ELF-1 (cell line): ENCODE results near the gene MESP1.
A peak's percentile ranks its signal among the peaks of the same experiment; 100 is the strongest.

Source experiments
- DNase-seq: peaks from one replicate; pipeline ENCODE4 v3.0.0-alpha.2; 2016; ENCODE audit warnings: low read depth, low spot score

MESP1 gene

DNA sequence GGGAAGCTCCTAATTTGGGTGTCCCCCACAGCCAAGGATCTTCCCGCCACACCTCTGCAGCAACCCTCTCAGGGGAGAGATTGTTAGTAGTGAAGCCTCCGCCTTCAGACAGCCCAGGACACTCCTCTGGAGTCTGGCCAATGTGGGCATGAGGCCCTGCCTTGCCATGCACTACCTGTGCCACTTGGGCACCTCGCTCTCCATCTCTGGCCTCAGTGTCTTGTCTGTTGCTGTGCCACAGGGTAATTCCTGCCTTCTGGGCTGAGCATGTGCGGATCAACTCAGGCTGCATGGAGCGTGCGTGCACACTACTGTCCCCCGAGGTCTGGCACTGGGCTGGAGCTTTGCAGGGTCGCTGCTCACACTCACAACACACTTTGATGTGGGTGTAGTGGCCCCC lies 7.9 kb upstream of the MESP1 start:
- no peak for DNase-seq

DNA sequence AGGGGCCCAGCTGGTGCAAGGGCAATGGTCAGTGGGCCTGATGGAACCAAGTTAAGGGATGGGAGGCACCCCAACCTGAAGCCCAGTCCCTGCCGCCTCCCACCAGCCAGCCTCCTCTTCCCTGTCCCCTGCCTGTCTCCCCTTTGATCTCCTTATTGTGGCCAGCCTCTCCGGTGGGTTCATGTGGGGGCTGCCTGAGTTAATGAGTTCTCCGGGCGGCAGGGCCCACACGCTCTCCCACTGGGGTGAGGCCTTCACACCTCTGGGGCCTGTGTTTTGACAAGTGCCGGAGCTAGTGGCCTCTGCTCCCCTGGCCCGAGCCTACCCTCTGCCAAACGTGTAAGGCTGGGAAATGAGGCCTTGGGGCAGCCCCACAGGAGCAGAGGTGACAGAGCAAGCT lies 7.2 kb upstream of the MESP1 start:
- DNase-seq = no peak

DNA sequence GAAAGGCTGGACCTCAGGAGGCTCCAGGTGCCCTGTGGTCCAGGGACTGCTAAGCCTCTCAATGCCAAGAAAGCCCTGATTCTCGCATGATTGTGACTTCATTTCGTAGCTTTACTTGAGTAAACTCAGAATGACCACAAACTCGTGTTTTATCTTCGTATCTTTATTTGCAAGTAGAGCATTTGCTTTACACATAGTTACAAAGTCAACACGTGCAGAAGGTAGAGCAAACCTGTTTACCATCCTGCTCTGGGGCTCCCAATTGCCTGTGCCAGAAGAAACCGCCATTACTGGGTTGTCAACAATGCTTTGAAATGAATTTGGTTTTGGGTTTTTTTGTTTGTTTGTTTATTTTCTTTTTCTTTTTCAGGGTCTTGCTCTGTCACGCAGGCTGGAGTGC lies 5.8 kb upstream of the MESP1 start:
- DNase-seq = no peak

DNA sequence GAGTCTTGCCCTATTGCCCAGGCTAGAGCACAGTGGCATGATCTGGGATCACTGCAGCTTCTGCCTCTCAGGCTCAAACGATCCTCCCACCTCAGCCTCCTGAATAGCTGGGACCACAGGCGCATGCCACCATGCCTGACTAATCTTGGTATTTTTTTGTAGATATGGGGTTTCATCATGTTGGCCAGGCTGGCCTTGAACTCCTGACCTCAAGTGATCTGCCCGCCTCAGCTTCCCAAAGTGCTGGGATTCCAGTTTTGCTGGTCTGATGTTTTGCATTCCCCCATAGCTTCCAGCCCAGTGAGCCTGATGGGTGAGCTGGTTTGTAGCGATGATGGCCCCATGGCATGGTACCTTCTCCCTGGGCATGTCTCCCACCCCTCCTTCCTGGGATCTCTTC lies 4.7 kb upstream of the MESP1 start:
- DNase-seq = no peak

DNA sequence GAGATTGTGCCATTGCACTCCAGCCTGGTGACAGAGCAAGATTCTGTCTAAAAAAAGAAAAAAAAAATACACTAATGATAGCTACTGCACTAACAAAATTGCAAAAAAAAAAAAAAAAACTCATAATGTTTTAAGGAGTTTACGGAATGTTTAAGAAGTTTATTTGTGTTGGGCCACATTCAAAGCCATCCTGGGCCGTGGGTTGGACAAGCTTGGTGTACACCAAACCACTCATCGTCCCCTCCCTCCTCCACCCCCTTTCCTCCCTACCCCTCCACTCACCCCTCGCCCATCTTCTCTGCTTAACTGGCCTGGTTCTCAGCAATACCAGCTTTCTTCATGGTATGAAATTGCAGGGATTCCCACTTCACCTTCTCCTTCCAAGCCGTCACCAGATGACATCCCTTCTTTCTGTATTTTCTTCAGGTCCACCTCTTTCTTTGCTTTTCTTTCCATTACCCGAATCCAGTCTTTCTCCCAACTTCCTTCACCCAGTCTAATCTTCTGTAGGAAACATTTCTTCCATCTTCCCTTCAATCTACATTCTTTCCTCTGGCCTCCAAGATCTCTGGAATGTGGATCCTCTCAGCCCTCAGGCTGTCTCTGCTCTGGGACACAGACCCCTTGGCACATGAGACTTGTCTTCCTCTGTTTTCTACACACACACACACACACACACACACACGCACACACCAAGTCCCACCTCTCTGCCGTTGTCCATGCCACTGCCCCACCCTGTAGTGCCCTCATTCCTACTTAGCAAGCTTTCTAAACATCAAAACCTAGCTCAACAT lies 3.5 kb upstream of the MESP1 start:
- peak; percentile 84 for DNase-seq

DNA sequence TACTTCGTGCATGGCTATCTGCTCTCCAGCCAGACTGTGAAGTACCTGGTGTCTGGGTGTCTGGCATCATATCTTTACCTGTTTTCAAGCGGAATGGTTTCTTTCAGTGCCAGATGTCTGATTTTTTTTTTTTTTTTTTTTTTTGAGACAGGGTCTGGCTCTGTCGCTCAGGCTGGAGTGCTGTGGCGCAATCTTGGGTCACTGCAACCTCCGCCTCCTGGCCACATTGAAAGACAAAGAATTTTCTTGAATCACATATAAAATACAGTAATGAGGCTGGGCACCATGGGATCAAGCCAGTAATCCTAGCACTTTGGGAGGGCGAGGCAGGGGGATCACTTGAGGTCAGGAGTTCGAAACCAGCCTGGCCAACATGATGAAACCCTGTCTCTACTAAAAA lies 2.8 kb upstream of the MESP1 start:
- no peak for DNase-seq

DNA sequence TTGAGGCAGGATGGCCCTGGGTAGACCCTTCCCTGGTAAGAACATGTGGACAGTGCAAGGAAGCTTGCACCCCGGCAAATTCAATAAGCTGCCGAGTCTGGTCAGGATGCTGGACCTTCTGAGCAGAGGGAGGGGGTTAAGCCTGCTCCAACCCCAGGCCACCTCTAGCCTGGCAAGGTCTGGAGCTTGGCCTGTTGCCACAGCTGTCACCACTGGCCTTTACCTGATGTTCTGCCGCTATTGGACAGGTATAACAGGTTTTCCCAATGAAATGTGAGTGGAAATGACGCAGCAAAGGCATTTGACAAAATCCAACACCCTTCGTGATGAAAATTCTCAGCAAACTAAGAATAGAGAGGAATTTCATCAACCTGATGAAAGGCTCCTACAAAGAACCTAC lies 699 bp upstream of the MESP1 start:
- peak; percentile 37 for DNase-seq

DNA sequence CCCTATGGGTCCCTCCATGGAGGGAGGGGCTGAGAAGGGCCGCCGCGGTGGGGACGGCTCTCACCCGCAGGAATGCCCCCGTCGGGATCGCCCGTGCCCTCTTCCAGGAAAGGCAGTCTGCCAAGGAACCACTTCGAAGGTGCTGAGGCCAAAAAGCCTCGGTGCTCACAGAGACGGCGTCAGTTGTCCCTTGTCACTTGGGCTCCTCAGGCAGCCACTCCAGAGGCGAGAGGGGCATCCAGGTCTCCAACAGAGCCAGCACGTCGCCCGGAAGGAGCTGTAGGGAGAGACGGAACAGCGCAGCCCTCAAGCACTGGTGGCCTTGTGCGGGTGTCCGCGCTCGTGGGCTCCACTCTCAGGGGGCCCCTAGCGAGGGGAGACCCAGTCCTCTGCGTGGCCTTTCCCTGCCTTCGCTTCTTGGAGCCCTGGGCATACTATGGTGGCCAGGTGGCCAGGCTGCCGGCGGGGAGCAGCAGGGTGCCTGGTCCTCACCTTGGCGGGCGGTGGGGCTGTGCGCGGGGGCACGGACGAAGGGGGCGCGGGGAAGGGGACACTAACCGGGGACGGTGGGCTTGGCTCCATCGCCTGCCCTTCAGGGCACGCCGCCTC lies 994 bp downstream of the MESP1 start:
- peak; percentile 22 for DNase-seq

DNA sequence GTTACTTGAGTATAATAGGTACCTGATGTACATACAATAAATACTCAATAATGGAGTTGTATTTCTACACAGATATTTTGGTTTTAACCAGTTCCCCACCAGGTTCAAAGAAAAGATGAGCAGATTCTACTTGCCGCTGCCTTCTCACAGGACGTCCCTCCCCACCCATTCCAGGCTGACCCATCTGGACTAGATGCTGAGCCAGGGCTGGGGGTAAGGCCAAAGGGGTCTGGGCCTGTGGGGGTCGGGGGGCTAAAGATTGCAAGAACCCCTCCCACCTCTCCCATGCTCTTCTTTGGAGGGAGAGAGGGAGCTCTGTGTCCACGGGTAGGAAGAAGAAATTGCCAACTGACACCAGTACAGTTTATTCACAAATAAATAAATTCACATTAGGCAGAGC lies 1.5 kb downstream of the MESP1 start:
- no peak for DNase-seq

DNA sequence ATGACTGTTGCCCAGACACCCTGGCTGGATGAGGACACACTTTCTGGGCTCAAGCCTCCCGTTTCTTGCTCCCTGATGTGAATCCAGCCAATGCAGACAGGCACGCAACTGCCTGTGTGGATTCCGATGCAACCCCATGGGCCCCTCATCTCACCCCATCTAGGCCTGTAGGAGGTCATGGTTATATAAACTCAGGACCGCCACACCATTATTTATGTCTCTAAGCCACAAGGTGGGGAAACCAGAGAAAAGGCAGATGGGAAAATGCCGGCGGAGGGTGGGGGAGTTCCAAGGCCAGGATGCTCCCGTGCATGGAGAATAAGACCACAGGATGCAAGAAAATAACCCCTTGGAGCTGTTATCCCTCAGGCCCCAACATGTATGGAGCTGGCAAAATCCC lies 2.0 kb downstream of the MESP1 start:
- DNase-seq = no peak

DNA sequence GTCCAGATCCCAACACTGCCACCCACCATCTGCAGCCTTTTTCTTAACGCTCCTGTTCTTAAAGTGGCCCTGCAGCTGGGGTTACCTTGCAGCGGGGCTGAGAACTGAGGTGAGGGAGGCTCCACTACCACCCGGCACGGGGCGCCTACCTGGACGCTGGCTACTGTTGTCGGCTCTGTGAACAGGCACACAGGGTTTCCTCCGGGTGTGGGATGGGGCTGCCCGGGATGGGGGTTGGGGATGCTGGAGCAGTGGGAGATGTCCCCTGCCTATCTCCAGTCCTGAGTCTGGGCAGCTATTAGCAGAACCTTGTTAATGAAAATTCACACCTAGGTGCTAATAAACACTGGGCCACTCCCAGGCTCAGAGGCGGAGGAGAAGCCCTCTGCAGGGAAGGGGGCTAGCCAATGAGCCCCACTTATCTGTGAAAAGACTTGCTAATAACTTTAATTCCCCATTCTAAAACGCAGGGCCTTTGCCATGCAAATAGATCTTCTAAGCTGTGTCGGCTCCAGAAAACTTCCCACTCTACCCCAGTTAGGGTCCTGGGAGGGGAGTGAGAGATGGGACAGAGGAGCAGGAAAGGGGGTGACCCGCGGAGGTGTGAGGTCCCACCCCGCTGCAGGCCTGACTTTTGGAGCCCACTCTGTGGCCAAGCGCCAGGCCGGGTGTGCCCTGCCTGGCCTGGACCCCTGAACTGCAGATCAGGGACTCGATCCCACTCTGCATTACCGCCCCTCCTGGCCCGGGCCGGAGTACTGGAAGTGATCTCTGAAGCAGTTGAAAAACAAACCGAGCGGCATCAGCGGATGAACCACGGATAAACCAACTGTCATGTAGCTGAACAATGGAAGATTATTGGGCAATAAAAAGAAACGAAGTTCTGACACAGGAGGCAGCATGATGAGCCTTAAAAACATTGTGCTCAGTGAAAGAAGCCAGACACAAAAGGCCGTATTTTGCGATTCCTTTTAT lies 3.1 kb downstream of the MESP1 start:
- DNase-seq = peak; percentile 72

DNA sequence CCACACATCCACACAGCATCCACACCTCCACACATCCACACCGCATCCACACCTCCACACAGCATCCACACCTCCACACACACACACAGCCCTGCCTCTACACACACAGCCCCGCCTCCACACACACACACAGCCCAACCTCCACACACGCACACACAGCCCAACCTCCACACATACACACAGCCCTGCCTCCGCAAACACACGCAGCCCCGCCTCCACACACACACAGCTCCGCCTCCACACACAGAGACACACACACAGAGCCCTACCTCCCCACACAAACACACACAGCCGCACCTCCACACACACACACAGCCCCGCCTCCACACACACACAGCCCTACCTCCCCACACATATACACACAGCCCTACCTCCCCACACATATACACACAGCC lies 4.7 kb downstream of the MESP1 start:
- DNase-seq = no peak

DNA sequence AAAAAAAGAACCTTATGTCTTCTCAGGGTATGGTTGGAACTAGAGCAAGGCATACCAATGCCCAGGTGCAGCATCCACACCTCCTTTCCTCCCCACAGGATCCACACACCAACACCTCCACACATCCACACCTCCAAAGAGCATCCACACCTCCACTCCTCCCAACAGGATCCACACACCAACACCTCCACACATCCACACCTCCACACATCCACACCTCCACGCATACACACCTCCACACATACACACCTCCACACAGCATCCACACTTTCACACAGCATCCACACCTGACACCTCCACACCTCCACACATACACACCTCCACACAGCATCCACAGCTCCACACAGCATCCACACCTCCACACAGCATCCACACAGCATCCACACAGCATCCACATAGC lies 5.3 kb downstream of the MESP1 start:
- DNase-seq = no peak

DNA sequence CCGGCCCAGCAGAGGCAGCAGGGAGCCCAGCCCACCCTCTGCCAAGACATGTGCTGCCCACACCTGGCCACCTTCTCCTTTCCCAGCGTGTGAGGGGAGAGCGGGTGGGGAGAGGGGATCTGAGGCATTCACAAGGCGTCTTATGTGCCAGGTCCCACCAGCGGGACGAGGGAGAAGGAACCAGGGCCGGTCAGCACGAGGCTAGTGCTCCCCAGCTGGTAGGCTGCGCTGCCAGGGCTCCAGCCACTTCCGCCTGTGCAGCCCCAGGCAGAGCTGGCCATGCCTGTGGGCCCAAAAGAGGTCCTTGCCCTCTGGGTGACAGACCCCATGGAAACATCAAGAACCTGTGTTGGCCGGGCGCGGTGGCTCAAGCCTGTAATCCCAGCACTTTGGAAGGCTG lies 5.9 kb downstream of the MESP1 start:
- no peak for DNase-seq

DNA sequence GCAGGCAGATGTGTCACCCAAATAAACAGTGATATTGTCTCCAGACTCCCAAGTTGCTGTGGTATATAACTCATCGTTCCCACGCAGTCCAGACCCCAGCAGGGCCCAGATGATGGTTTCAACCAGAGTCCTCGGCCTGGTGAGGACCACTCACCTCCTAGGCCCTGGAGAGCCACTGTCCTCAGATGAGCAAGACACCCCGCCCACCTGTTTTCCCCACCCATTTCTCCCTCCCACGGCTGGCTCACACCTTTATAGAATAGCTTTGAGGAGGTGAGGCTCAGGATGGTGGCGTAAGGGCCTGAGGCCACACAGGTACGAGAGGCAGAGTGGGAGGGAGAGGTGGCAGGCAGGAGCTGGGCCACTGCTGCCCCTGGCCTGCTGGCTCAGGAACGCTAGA lies 7.5 kb downstream of the MESP1 start:
- DNase-seq = no peak

DNA sequence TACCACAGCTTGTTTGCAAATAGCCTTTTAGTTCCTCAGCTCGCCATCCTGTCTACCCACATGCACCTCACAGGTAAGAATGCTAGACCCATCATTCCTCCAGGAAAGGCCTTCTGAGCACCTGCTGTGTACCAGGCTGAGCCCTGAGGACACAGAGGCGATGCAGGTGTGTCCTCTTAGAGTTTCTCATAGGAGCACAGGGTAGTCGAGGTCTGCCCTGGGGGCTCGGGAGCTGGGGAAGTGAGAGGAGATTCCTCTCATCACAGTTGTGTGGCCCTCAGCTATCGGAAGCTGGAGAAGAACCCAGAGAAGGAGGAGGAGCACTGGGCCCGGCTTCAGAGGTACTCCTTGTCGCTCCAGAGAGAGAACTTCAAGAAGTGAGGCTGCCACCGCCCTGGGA lies 8.0 kb downstream of the MESP1 start:
- DNase-seq = no peak

DNA sequence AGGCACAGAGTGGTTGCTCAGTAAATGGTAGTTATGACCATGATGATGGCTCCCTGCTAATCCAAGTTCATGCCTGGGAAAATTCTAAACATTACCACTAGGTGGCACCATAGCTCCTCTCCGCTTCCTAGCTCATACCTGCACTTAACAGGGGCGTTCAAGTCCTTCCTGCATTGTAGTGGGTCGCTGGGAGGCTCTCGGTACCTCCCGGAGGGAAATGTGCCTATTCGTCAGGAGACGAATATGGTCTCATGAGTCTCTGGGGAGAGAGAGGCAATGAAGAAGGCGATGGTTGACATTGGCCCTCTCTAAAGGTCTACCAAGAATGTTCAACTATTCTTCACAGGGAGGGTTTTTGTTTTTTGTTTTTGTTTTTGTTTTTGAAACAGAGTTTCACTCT lies 10.9 kb downstream of the MESP1 start:
- DNase-seq = peak; percentile 77

DNA sequence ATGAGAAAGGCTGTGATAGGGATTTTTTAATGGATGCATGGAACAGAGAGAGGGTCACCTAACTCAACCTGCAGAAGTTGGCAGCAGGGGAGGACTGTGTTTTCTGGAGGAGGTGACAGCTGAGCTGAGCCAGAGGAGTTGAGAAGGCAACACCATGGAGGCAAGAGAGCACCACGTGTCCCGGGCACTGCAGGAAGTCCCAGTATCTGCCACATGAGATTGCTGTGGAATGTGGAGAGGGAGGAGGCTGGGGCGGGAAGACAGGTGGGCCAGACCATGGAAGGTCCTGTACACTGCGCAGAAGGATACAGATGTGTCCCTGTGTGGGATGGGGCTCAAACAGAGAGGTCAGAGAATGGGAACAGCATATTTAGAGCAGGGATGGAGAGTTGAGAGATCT lies 15.3 kb downstream of the MESP1 start:
- no peak for DNase-seq

DNA sequence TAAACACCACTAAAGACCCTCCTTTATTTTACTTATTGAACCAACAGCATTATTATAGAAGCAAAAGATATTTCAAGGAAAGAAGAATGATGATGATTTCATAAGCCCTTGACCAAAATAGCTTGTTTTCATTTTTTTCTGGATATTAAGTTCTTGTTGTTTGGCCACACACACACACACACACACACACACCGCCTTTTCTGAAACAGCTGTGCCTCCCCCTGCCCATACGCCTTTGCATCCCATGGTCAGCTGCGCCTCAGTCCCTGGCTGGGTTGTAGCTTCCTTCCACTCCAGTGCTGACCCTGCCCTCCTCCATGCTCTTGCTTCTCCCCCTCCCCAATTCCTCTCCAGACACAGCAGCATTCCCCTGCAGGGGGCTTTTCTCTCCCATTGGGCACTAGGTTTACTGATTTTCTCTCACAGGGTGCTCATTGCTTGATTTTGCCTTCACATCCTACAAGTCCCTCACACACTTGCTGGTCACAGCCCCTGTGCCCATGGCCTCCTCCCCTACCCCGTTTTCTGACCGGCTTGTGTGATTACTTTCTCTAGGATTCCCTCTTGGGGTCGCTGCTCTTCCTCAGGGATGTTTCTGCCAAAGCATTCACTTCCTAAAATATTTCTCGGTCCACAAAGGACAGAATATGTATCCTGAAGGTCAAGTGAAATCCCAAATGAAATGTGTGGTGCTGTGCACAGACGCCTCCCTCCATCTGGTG lies 18.4 kb downstream of the MESP1 start:
- DNase-seq = no peak

DNA sequence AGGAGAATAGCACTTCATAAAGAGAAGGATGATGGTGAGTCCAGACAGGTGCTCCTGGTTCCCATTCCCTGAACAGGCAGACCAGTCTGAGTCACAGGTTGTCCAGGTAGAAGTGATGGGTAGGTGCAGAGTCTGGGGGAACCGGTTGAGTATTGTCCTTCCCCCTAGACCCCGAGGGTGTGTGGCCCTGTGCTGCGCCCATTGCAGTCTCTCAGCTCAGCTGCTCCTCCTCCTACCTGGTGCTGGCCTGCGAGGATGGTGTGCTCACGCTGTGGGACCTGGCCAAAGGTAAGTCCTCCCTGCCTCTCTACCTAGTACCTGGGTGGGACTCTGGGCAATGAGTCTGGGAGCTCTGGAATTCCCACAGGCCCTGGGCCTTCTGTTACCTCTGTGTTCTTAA lies 19.8 kb downstream of the MESP1 start:
- DNase-seq = no peak

DNA sequence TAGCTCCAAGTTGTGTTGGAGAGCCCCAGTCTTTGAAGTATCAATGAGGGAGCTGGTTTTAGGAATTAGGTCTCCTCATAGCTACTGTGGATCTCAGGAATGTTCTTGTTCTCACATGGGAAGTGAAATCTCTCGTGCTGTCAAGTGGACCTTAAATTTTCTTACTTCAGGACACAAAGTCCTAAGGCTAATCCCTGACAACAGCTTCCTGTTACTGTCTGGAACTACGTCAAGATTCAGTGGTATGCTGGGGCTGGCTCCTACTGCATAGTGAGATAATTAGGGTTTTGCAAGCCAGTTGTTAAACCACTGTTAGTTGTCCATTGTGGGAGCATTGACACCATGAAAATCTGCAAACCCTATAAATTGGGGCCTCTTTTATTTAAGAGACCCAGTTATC lies 22.8 kb downstream of the MESP1 start:
- no peak for DNase-seq

DNA sequence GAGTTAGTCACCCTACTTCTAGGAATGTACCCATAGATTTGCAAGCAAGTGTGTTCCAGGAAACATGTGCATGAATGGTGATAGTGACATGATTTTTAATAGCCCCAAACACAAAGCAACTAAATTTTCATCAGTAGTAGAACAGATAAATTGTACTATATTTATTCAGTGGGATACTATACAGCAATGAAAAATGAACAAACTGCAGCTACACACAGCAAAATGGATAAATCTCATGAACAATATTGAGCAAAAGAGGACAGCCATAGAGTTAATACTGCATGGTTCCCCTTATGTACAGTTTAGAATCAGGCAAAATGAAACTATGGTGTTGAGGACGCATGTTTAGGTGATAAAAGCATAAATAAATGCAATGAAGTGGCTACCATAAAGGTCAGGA lies 26.0 kb downstream of the MESP1 start:
- DNase-seq = no peak
